ENCODE measurements around the gene LZTS3. TPM values are rescaled to one million over a fixed set of nuclear protein-coding genes. Genes with fewer than 3 reads are reported as not detected.
A peak's percentile ranks its signal among the peaks of the same experiment; 100 is the strongest.
"Not testable (repeated sequence)": the region's sequence is repeated elsewhere in the genome, so short reads cannot be mapped to it uniquely, and the experiment has no call there.

The LZTS3 gene
- total RNA-seq, 1 donor from 2014 or later, result 47.8 TPM

DNA sequence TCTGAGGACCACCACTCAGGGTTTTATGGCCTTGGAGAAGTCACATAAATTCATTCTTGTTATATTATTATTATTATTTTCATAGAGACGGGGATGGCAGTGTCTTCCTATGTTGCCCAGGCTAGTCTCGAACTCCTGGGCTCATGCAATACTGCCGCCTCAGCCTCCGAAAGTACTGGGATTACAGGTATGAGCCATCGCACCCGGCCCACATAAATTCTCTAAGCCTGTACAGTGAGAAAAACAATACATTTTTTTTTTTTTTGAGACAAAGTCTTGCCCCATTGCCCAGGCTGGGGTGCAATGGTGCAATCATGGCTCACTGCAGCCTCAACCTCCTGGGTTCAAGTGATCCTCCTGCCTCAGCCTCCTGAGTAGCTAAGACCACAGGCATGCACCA lies 12.9 kb downstream of the LZTS3 start:
- TF ChIP-seq, protein P1, sequence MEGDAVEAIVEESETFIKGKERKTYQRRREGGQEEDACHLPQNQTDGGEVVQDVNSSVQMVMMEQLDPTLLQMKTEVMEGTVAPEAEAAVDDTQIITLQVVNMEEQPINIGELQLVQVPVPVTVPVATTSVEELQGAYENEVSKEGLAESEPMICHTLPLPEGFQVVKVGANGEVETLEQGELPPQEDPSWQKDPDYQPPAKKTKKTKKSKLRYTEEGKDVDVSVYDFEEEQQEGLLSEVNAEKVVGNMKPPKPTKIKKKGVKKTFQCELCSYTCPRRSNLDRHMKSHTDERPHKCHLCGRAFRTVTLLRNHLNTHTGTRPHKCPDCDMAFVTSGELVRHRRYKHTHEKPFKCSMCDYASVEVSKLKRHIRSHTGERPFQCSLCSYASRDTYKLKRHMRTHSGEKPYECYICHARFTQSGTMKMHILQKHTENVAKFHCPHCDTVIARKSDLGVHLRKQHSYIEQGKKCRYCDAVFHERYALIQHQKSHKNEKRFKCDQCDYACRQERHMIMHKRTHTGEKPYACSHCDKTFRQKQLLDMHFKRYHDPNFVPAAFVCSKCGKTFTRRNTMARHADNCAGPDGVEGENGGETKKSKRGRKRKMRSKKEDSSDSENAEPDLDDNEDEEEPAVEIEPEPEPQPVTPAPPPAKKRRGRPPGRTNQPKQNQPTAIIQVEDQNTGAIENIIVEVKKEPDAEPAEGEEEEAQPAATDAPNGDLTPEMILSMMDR (IDR thresholded peaks at IDR 0.05; ENCODE audit: unreplicated experiment), result no peak
- H3K27ac Mint-ChIP-seq, result no peak overlapping the region
- H3K4me3 Mint-ChIP-seq (ENCODE audit: low read depth), result peak overlapping the region; percentile 16
- no peaks in the 10 kb centered on the region for H3K27me3 Mint-ChIP-seq
- H3K36me3 Mint-ChIP-seq (ENCODE audit: insufficient read depth), result peaks cover 6% of the 10 kb centered on the region
- DNase-seq (ENCODE audit: low spot score, unreplicated experiment), result no peak
- peaks cover 17% of the 10 kb centered on the region for H3K4me1 Mint-ChIP-seq (ENCODE audit: low read depth)
- H3K9me3 Mint-ChIP-seq (ENCODE audit: low read depth), result no peaks in the 10 kb centered on the region

DNA sequence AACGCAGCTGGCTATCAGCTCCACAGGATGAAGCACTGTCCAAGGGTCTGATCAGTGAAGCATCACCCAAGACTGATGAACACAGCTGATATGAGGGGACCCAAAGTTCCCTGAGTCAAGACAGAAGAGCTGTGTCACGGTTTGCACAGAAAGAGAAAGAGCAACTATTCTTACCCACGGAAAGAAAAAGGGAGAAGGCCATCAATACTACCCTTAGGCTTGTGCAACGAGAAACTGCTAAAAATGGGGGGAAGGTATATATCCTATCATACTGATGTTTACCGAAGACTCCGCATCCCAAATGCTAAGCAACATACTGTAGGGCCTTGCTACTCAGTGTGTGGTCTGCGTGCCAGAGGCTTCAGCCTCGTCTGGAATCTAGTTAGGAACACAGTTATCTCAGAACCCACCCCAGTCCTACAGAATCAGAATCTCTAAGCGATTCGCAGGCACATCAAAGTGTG lies 14.3 kb downstream of the LZTS3 start:
- Mint-ChIP-seq H3K9me3 (ENCODE audit: low read depth) (no peaks in the 10 kb centered on the region), H3K4me3 (ENCODE audit: low read depth) (peak overlapping the region; percentile 94), H3K27ac (peak overlapping the region; percentile 97), H3K4me1 (ENCODE audit: low read depth) (peaks cover 17% of the 10 kb centered on the region), H3K27me3 (no peaks in the 10 kb centered on the region), H3K36me3 (ENCODE audit: insufficient read depth) (peaks cover 4% of the 10 kb centered on the region)
- no peak for DNase-seq (ENCODE audit: low spot score, unreplicated experiment)
- TF ChIP-seq, protein P1 (IDR thresholded peaks at IDR 0.05; ENCODE audit: unreplicated experiment), result no peak

DNA sequence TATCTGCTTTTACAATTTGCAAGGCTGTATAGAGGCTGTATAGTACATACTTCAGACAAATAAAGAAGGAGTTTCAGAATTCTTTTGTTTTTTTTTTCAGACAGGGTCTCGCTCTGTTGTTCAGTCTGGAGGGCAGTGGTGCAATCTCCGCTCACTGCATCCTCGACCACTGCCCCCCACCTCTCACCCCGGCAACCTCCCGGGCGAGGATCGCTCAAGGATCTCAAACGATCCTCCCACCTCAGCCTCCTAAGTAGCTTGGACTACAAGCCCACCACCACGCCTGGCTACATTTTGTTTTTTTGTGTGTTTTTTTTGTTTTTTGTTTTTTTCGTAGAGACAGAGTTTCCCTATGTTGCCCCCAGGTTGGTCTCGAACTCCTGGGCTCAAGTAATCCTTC lies 15.5 kb downstream of the LZTS3 start:
- Mint-ChIP-seq H3K4me1 (ENCODE audit: low read depth) (peaks cover 17% of the 10 kb centered on the region), H3K27ac (no peak overlapping the region), H3K9me3 (ENCODE audit: low read depth) (no peaks in the 10 kb centered on the region), H3K36me3 (ENCODE audit: insufficient read depth) (peaks cover 2% of the 10 kb centered on the region), H3K4me3 (ENCODE audit: low read depth) (peak overlapping the region; percentile 61), H3K27me3 (no peaks in the 10 kb centered on the region)
- DNase-seq (ENCODE audit: low spot score, unreplicated experiment), result no peak
- TF ChIP-seq, protein P1 (IDR thresholded peaks at IDR 0.05; ENCODE audit: unreplicated experiment), result no peak

DNA sequence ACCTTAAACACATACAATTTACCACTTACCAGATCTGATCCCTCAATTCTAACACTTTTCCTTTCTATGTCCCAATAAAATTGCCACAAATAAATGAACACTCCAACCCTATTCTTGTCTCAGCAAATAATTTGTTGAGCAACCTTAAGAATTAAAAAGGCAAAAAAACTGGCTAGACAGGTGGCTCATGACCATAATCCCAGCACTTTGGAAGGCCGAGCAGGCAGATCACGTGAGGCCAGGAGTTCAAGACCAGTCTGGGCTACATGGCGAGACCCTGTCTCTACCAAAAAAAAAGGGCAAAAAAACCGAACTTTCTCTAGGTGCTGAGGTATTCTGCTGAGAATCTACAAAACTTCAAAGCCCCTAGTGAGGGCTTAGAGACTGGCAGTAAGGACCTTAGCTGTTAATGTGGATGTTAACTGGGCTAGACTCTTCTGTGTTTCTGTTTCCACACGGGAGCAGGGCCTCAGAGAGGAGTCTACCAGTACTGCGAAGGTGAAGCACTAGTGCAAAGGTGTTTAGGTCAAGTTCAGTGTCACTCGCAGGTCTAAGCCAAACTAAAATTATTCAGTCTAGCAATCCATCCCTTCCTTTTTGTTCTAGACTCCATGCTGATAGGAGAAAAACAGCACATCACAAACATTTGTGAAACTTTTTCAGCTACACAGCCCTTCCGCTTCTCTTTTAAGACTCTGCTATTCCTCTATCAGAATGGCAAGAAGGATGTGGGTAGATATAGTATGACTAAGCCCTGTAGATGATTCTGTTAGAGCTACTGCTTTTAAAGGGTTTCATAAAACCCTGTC lies 16.3 kb downstream of the LZTS3 start:
- no peaks in the 10 kb centered on the region for H3K9me3 Mint-ChIP-seq (ENCODE audit: low read depth)
- peak overlapping the region; percentile 62 for H3K27ac Mint-ChIP-seq
- DNase-seq (ENCODE audit: low spot score, unreplicated experiment), result no peak
- H3K4me3 Mint-ChIP-seq (ENCODE audit: low read depth), result peak overlapping the region; percentile 61
- no peaks in the 10 kb centered on the region for H3K27me3 Mint-ChIP-seq
- peaks cover 2% of the 10 kb centered on the region for H3K36me3 Mint-ChIP-seq (ENCODE audit: insufficient read depth)
- TF ChIP-seq, protein P1 (IDR thresholded peaks at IDR 0.05; ENCODE audit: unreplicated experiment), result no peak
- H3K4me1 Mint-ChIP-seq (ENCODE audit: low read depth), result peaks cover 17% of the 10 kb centered on the region

DNA sequence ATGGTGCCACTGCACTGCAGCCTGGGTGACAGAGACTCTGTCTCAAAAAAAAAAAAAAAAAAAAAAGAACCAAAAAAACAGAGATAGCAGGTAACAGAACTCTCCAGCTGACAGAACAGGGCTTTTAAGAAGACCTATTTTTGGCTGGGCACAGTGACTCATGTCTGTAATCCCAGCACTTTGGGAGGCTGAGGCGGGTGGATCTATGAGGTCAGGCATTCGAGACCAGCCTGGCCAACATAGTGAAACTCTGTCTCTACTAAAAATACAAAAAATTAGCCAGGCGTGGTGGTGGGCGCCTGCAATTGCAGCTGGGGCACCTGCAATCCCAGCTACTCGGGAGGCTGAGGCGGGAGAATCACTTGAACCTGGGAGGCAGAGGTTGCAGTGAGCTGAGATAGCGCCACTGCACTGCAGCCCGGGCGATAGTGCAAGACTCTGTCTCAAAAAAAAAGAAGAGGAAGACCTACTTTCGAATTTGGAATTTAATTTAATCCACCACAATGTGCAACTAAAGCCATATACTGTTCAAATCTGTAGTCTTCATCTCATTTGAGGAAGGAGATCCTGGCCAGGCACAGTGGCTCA lies 21.2 kb downstream of the LZTS3 start:
- H3K9me3 Mint-ChIP-seq (ENCODE audit: low read depth); H3K27me3 Mint-ChIP-seq; DNase-seq (ENCODE audit: low spot score, unreplicated experiment); H3K4me3 Mint-ChIP-seq (ENCODE audit: low read depth); H3K36me3 Mint-ChIP-seq (ENCODE audit: insufficient read depth); H3K4me1 Mint-ChIP-seq (ENCODE audit: low read depth): not testable (repeated sequence)
- H3K27ac Mint-ChIP-seq, result peak overlapping the region; percentile 62

Measured in progenitor cell of endocrine pancreas (in vitro differentiated cells).